GM06990 (cell line): Measurements from ENCODE around the gene FNIP2.
"Not testable (repeated sequence)": the region's sequence is repeated elsewhere in the genome, so short reads cannot be mapped to it uniquely, and the experiment has no call there.

Experiments used
- DNase-seq: peaks from one replicate; pipeline ENCODE4 v3.0.0-alpha.2; 2011; ENCODE audit not compliant: insufficient read length; ENCODE audit errors: extremely low read depth
- H3K27me3 ChIP-seq: replicated peaks from 2 replicates; pipeline ENCODE4 v1.6.0; 2011; ENCODE audit warnings: low read length; ENCODE audit not compliant: control insufficient read depth, insufficient read depth
- H3K36me3 ChIP-seq: 2 replicates; pipeline ENCODE4 v1.5.1; 2011; ENCODE audit warnings: low read length; ENCODE audit not compliant: control insufficient read depth, insufficient read depth
- H3K4me3 ChIP-seq: replicated peaks from 2 replicates; pipeline ENCODE4 v1.5.1; 2011; ENCODE audit warnings: low read depth, mild to moderate bottlenecking, control low read depth, low read length
- CTCF ChIP-seq: IDR thresholded peaks from 2 replicates; pipeline ENCODE4 v1.5.1; 2011; ENCODE audit warnings: low read length, control low read depth, mild to moderate bottlenecking, inconsistent platforms; ENCODE audit not compliant: insufficient read depth, poor library complexity, severe bottlenecking

Gene FNIP2

DNA sequence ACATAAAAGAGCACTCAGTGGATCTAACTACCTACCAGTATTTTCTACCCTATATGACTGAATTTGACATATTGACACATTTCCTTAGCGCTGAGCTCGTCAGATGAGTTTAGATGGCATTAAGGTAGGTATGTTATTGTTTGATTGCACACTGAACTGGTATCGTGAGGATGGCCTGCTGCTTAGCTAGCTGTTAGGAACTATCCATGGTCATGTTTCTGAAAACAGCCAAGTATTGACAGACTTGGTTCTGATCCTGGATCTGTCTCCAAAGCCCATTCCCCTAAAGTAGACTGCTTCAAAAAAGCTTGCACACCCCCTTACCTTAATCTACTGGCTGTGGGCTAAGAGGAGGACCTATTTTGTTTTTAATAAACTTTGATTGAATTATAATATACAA lies 32.9 kb downstream of the FNIP2 start:
- Histone ChIP-seq H3K4me3 (no peak overlapping the region), H3K36me3 (no peaks in the 10 kb centered on the region), H3K27me3 (no peaks in the 10 kb centered on the region; the same call in 1 of the 2 replicates)
- no peak for TF ChIP-seq CTCF
- DNase-seq = no peak

GRCh38 chr4:158802914-158803313 lies 34.1 kb downstream of the FNIP2 start:
- DNase-seq = no peak
- H3K27me3 ChIP-seq = no peaks in the 10 kb centered on the region; the same call in 1 of the 2 replicates
- H3K4me3 ChIP-seq = no peak overlapping the region
- TF ChIP-seq CTCF = no peak
- no peaks in the 10 kb centered on the region for H3K36me3 ChIP-seq

DNA sequence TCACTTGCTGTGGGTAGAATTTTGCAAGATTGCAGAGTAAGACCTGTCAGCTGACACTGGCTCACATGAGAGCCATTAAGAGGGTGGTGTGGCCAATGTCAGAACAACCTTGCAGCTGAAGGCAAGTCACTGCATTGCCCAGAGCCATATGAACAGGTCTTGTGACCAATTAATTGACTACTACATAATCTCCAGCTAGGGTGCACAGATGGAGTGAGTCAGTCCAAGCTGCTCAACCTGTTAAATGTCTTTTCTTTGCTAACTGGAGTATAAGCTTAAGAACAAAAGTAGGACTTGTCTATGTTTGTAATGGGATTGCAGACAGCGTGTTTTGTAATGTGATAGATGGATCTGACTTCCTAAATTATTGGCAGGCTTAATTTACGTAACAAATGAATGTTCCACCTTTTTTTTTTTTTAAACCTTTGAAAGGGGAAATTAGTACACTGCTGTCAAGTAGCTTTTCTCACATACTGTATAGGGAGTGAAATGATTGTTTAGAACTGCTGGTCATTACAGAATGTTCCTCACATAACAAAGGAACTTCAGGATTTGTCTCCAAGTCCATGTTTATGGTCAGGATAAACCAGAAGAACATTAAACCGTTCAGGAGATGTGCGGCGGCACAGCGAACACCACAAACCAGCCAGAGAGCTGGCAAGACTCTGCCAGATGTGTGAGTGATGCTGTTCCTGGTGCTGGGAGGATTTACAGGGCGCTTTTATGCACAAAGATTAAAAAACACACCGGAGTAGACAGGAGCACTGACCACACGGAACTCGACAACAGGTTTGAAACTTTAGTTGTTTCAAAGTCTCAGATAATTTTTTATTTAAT lies 37.0 kb downstream of the FNIP2 start:
- no peak for TF ChIP-seq CTCF
- no peak for DNase-seq
- Histone ChIP-seq H3K4me3 (no peak overlapping the region), H3K27me3 (no peaks in the 10 kb centered on the region; the same call in 1 of the 2 replicates), H3K36me3 (no peaks in the 10 kb centered on the region)

- no peak for TF ChIP-seq CTCF
These were observed 38.9 kb downstream of the FNIP2 start for GRCh38 chr4:158807691-158808090.

DNA sequence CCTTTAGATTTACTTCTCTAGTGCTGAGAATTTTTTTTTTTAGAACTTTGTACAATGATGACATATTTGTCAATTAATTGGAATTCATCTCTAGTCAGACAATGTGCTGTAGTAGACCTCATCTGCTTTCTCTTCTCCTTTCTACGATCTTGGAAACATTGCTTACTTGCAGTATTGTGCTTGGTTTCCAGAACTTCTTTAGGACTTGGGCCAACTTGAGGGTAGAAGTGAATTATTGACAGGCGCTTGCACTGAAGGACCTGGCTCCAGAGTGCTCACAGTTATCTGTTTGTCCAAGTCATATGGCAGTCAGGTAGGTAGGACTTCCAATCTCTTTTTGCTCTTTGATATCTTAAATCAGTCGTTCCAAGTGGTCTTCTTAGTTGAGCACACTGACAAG lies 39.6 kb downstream of the FNIP2 start:
- no peaks in the 10 kb centered on the region for H3K36me3 ChIP-seq
- no peak for DNase-seq
- no peak for TF ChIP-seq CTCF
- no peaks in the 10 kb centered on the region; the same call in 1 of the 2 replicates for H3K27me3 ChIP-seq
- H3K4me3 ChIP-seq = no peak overlapping the region

More at GRCh38 chr4:158807691-158808090, 38.9 kb downstream of the FNIP2 start:
- Histone ChIP-seq H3K36me3 (no peaks in the 10 kb centered on the region), H3K4me3 (no peak overlapping the region), H3K27me3 (no peaks in the 10 kb centered on the region; the same call in 1 of the 2 replicates)
- no peak for DNase-seq

GRCh38 chr4:158809208-158809607 lies 40.4 kb downstream of the FNIP2 start:
- H3K4me3 ChIP-seq, H3K36me3 ChIP-seq, H3K27me3 ChIP-seq, DNase-seq: not testable (repeated sequence)
